Keratinocyte (primary cell): ENCODE results near the gene CA4.

ENCODE experiments used
- CTCF ChIP-seq, 3 experiments: IDR thresholded peaks in 1 of 3; conservative IDR thresholded peaks in 1 of 3; optimal IDR thresholded peaks in 1 of 3; 2 replicates in 2 of 3; 3 replicates in 1 of 3; pipeline versions ENCODE3 to v1.5.1; 2011; ENCODE audit warnings: low read length in 3 of 3, mild to moderate bottlenecking in 3 of 3, moderate library complexity in 2 of 3, control low read depth in 1 of 3, inconsistent platforms in 1 of 3; ENCODE audit not compliant: insufficient read depth in 2 of 3; ENCODE audit errors: extremely low read depth in 1 of 3
- EZH2 ChIP-seq: IDR thresholded peaks from one replicate; pipeline ENCODE4 v1.6.1; 2012; ENCODE audit warnings: inconsistent platforms, mild to moderate bottlenecking, low read length, moderate library complexity

GRCh38 chr17:60164697-60165096, 14.9 kb downstream of the CA4 start:
- TF ChIP-seq CTCF (optimal IDR thresholded peaks at IDR 0.05 in 1 of 3, IDR thresholded peaks at IDR 0.05 in 1 of 3, conservative IDR thresholded peaks at IDR 0.05 in 1 of 3; ENCODE audit: extremely low read depth in 1 of 3, insufficient read depth in 2 of 3, low read length in 3 of 3) (no peak), EZH2 (no peak)
